ENCODE data around the gene HSPB7.
"Not testable (repeated sequence)": the region's sequence is repeated elsewhere in the genome, so short reads cannot be mapped to it uniquely, and the experiment has no call there.

The HSPB7 gene

GRCh38 chr1:16020878-16021277 is 3.0 kb upstream of the HSPB7 start:
- DNase-seq = not testable (repeated sequence)

GRCh38 chr1:16020325-16020724 is 2.5 kb upstream of the HSPB7 start:
- no peak for DNase-seq

GRCh38 chr1:16019644-16020277 is 1.9 kb upstream of the HSPB7 start:
- no peak for DNase-seq

GRCh38 chr1:16018749-16019643 is 1.2 kb upstream of the HSPB7 start:
- DNase-seq = no peak

- no peak for DNase-seq
Observed at GRCh38 chr1:16018308-16018707, 465 bp upstream of the HSPB7 start.

GRCh38 chr1:16017076-16017460 is 775 bp downstream of the HSPB7 start:
- DNase-seq = no peak

GRCh38 chr1:16015960-16016901 is 1.6 kb downstream of the HSPB7 start:
- DNase-seq = no peak

GRCh38 chr1:16015491-16015890 is 2.4 kb downstream of the HSPB7 start:
- no peak for DNase-seq

GRCh38 chr1:16014509-16015482 is 3.0 kb downstream of the HSPB7 start:
- no peak for DNase-seq

- no peak for DNase-seq
Observed at GRCh38 chr1:16013908-16014258, 4.0 kb downstream of the HSPB7 start.

- peak; percentile 48 to 49 for DNase-seq
Observed at GRCh38 chr1:16013220-16013907, 4.5 kb downstream of the HSPB7 start.

- DNase-seq = peak; percentile 16 to 28
Observed at GRCh38 chr1:16012590-16013219, 5.1 kb downstream of the HSPB7 start.

GRCh38 chr1:16011936-16012589 is 5.8 kb downstream of the HSPB7 start:
- no peak for DNase-seq

GRCh38 chr1:16010837-16011236 is 7.0 kb downstream of the HSPB7 start:
- no peak for DNase-seq

GRCh38 chr1:16009678-16010077 is 8.2 kb downstream of the HSPB7 start:
- no peak for DNase-seq

- DNase-seq = peak; percentile 68 to 70
Observed at GRCh38 chr1:16009030-16009460, 8.8 kb downstream of the HSPB7 start.

- no peak for DNase-seq
Observed at GRCh38 chr1:16007671-16008341, 10.0 kb downstream of the HSPB7 start.

GRCh38 chr1:16006552-16007485 is 11.0 kb downstream of the HSPB7 start:
- no peak for DNase-seq

- no peak for DNase-seq
Observed at GRCh38 chr1:16006010-16006409, 11.8 kb downstream of the HSPB7 start.

Data from activated CD4-positive, alpha-beta T cell treated with anti-CD3 and anti-CD28 coated beads, Interleukin-2, amount 50 U/mL, for 4 hours (primary cell).